Bronchial epithelial cell (primary cell): Measurements from ENCODE around the gene ARRDC4. TPM values are rescaled to one million over a fixed set of nuclear protein-coding genes. Genes with fewer than 3 reads are reported as not detected.
A peak's percentile ranks its signal among the peaks of the same experiment; 100 is the strongest.

Source experiments
- DNase-seq: peaks from one replicate; pipeline ENCODE4 v3.0.0-alpha.2; 2010; ENCODE audit warnings: low read depth
- FAIRE-seq: peaks from 2 replicates; lab custom pipeline; 2011; peaks lifted over from hg19 to GRCh38; lab: Jason Lieb, UNC
- H3K27me3 ChIP-seq: 2 replicates; pipeline ENCODE4 v1.5.1; 2011; ENCODE audit warnings: low read length; ENCODE audit not compliant: control insufficient read depth, insufficient read depth
- H3K36me3 ChIP-seq: 2 replicates; pipeline ENCODE4 v1.5.1; 2011; ENCODE audit warnings: low read length; ENCODE audit not compliant: control insufficient read depth, insufficient read depth
- H3K4me3 ChIP-seq: 2 replicates; pipeline ENCODE4 v1.5.1; 2011; ENCODE audit warnings: mild to moderate bottlenecking, low read depth, low read length, control low read depth
- CTCF ChIP-seq: IDR thresholded peaks from 2 replicates; pipeline ENCODE4 v1.5.1; 2011; ENCODE audit warnings: mild to moderate bottlenecking, moderate library complexity, low read length, control low read depth, inconsistent platforms; ENCODE audit not compliant: insufficient read depth, severe bottlenecking
- total RNA-seq: library from RNA; depleted of rRNA; stranded (reverse); fragments of >200 nt; gene quantifications from 2 replicates; pipeline ENCODE4 v1.2.1, GENCODE V29; 2014

Gene ARRDC4
- total RNA-seq, 1 donor from 2014 or later: 3.9 TPM

DNA sequence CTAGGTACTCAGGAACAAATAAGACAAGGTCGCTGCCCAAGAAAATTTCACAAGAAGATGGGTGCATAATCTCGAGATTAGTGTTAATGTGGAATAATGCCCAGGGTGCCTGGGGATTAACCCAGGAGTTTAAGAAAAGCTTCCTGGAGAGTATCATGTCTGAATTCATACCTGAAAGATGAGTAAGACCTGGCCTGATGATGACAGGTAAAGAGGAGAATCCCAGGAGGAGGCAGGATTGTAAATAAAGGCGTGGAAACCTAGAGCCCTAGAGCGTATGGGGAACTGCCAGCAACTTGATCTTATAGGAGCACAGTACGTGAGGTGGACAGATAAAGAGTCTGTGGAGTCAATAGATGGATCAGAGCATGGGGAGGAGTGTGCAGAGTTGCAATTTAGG lies 43.0 kb downstream of the ARRDC4 start:
- peak; percentile 98 for FAIRE-seq
- Histone ChIP-seq H3K4me3 (no peak overlapping the region), H3K36me3 (no peaks in the 10 kb centered on the region), H3K27me3 (no peaks in the 10 kb centered on the region)
- TF ChIP-seq CTCF: no peak
- peak; percentile 98 for DNase-seq

DNA sequence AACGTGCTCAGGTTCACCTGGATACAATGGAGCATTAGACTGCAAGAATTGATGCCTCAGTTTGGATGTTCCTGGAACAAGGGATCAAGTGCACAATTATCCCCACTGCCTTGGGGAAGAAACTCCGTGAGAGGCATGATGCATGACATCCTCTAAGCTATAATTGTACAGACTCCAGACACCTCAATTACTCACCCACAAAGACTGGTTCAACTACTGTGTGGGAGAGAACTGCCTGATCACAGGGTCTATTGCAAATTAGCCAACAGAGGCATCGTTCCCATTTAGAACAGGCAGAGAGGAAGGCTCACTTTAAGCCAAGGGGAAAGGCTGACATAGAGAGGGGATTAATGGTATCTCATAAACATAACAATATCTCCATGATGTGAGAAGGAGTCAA lies 43.5 kb downstream of the ARRDC4 start:
- Histone ChIP-seq H3K36me3 (no peaks in the 10 kb centered on the region), H3K4me3 (no peak overlapping the region), H3K27me3 (no peaks in the 10 kb centered on the region)
- no peak for TF ChIP-seq CTCF
- FAIRE-seq (peak; percentile 36), DNase-seq (peak; percentile 94)

- DNase-seq: no peak
- no peaks in the 10 kb centered on the region for H3K27me3 ChIP-seq
- no peak for FAIRE-seq
- H3K4me3 ChIP-seq: no peak overlapping the region
- no peaks in the 10 kb centered on the region for H3K36me3 ChIP-seq
- no peak for TF ChIP-seq CTCF
These were observed 45.2 kb downstream of the ARRDC4 start for GRCh38 chr15:98005659-98006058.

DNA sequence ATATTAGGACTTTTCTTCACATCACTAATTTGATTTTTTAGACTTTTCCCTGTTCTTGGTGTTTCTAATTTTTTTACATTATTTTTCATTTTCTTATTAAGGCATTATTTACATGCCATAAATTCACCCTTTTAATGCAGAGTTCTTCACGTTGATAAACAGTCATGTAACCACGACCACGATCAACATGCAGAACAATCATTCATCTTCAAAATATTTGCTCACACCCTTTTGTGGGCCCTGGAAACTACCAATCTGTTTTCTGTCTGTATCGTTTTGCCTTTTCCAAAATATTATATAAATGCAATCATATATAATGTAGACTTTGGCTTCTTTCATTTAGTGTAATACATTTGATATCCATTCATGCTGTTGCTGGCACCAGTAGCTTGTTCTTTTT lies 48.7 kb downstream of the ARRDC4 start:
- H3K36me3 ChIP-seq: no peaks in the 10 kb centered on the region
- no peak overlapping the region for H3K4me3 ChIP-seq
- TF ChIP-seq CTCF: no peak
- FAIRE-seq (no peak), DNase-seq (peak; percentile 57)
- H3K27me3 ChIP-seq: no peaks in the 10 kb centered on the region

DNA sequence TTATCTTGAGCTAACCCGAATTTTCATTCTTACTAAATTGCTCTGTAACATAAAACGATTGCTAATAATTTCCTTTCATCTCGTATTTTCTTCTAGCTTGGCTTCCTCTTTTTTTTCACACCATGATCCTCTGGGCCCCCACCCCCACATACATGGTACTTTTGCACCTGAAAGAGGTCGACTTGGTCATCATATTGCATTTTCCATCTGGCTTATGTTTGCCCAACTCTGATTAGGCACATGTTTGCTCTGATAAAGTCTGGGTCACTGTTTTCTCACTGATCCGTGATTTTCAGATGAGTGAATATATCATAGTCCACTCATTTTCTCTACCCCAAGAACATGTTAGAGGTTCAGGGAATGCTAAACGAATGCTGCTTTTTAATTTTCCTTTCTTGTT lies 49.5 kb downstream of the ARRDC4 start:
- Histone ChIP-seq H3K36me3 (no peaks in the 10 kb centered on the region), H3K27me3 (no peaks in the 10 kb centered on the region), H3K4me3 (no peak overlapping the region)
- DNase-seq (no peak), FAIRE-seq (no peak)
- no peak for TF ChIP-seq CTCF

- no peak for TF ChIP-seq CTCF
- no peak for DNase-seq
- H3K27me3 ChIP-seq: no peaks in the 10 kb centered on the region
- no peak for FAIRE-seq
- H3K4me3 ChIP-seq: no peak overlapping the region
- H3K36me3 ChIP-seq: no peaks in the 10 kb centered on the region
These were observed 51.9 kb downstream of the ARRDC4 start for GRCh38 chr15:98012354-98012753.
